ENCODE data around the gene GNL1. TPM values are rescaled to one million over a fixed set of nuclear protein-coding genes. Genes with fewer than 3 reads are reported as not detected.

Gene GNL1
- total RNA-seq, 1 experiment from 2014 or later = 113 TPM

DNA sequence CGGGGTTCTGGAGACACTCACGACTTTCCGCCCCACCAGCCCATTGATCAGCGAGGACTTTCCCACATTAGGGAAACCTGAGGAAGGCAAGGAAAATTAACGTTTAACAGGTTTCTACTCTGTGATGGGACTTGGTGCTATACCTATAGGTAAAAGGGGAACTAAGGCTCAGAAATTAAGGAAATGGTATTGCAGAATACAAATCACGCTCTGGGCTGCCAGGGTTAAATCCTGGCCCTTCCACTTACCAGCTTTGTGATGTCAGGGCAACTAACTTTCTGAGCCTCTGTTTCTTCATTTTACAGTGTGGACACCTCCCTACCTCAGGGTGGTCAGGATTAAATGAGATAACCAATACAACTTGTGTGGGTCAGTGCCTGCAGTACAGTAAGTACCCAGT is 8.8 kb downstream of the GNL1 start:
- no peak overlapping the region for H3K27ac ChIP-seq (ENCODE audit: low read depth, low read length)
- H3K36me3 ChIP-seq (ENCODE audit: control insufficient read depth in 1 of 2, insufficient read depth in 2 of 2, low read length in 2 of 2) = peaks cover 20% of the 10 kb centered on the region in 2 experiments
- ChIA-PET CTCF (no interaction called here), RAD21 (ENCODE audit: low non-redundant PET in 1 of 2, low total read pairs in 2 of 2, uncharacterized antibody in 2 of 2, unreplicated experiment in 2 of 2) (no interaction called here), POLR2A (no interaction called here)
- ATAC-seq (no peak), DNase-seq (ENCODE audit: low read depth, low spot score) (no peak)
- no peaks in the 10 kb centered on the region for H3K27me3 ChIP-seq (ENCODE audit: insufficient read depth, low read length)
- no TSS peak for BruUV-seq (replicated peaks)
- no peak overlapping the region for H3K9ac ChIP-seq (ENCODE audit: low read length)
- H3K79me2 ChIP-seq (ENCODE audit: insufficient read depth, low read length) = no peaks in the 10 kb centered on the region
- H3K9me2 ChIP-seq (ENCODE audit: insufficient read depth) = no peaks in the 10 kb centered on the region
- no peak overlapping the region for H2AFZ ChIP-seq (ENCODE audit: low read depth, low read length, poor library complexity, severe bottlenecking)
- 0 out of 4 replicates have a peak, but pooled peaks cover 0 to 3% of the 10 kb centered on the region in 2 experiments for H3K4me1 ChIP-seq (ENCODE audit: control insufficient read depth in 1 of 2, insufficient read depth in 2 of 2, low read length in 2 of 2)
- H3K4me2 ChIP-seq (ENCODE audit: low read length) = no peak overlapping the region
- no peak overlapping the region for H3K4me3 ChIP-seq (replicated peaks in 1 of 2; ENCODE audit: low read depth in 1 of 2, low read length in 2 of 2)
- H4K20me1 ChIP-seq (ENCODE audit: insufficient read depth) = no peaks in the 10 kb centered on the region
- TF ChIP-seq POLR2A (IDR thresholded peaks at IDR 0.05; ENCODE audit: borderline replicate concordance, extremely low read depth, insufficient read depth, insufficient read length) (no peak), ZFX (IDR thresholded peaks at IDR 0.05) (no peak), EGR1 (IDR thresholded peaks at IDR 0.05; ENCODE audit: low read depth) (no peak), SRF (IDR thresholded peaks at IDR 0.05; ENCODE audit: low read depth) (no peak), TCF7L2 (IDR thresholded peaks at IDR 0.05; ENCODE audit: borderline replicate concordance, extremely low read depth, insufficient read depth, insufficient read length) (no peak), CBX3 (IDR thresholded peaks at IDR 0.05; ENCODE audit: low read depth) (no peak), POLR2AphosphoS5 (IDR thresholded peaks at IDR 0.05; ENCODE audit: low read depth, low read length) (no peak), CEBPB (IDR thresholded peaks at IDR 0.05; ENCODE audit: low read depth) (no peak)
- TF ChIP-seq, protein P1, sequence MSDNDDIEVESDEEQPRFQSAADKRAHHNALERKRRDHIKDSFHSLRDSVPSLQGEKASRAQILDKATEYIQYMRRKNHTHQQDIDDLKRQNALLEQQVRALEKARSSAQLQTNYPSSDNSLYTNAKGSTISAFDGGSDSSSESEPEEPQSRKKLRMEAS (IDR thresholded peaks at IDR 0.05) = no peak
- TF ChIP-seq, protein P2, sequence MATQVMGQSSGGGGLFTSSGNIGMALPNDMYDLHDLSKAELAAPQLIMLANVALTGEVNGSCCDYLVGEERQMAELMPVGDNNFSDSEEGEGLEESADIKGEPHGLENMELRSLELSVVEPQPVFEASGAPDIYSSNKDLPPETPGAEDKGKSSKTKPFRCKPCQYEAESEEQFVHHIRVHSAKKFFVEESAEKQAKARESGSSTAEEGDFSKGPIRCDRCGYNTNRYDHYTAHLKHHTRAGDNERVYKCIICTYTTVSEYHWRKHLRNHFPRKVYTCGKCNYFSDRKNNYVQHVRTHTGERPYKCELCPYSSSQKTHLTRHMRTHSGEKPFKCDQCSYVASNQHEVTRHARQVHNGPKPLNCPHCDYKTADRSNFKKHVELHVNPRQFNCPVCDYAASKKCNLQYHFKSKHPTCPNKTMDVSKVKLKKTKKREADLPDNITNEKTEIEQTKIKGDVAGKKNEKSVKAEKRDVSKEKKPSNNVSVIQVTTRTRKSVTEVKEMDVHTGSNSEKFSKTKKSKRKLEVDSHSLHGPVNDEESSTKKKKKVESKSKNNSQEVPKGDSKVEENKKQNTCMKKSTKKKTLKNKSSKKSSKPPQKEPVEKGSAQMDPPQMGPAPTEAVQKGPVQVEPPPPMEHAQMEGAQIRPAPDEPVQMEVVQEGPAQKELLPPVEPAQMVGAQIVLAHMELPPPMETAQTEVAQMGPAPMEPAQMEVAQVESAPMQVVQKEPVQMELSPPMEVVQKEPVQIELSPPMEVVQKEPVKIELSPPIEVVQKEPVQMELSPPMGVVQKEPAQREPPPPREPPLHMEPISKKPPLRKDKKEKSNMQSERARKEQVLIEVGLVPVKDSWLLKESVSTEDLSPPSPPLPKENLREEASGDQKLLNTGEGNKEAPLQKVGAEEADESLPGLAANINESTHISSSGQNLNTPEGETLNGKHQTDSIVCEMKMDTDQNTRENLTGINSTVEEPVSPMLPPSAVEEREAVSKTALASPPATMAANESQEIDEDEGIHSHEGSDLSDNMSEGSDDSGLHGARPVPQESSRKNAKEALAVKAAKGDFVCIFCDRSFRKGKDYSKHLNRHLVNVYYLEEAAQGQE (IDR thresholded peaks at IDR 0.05; ENCODE audit: low read depth) = no peak
- TF ChIP-seq, protein P3, sequence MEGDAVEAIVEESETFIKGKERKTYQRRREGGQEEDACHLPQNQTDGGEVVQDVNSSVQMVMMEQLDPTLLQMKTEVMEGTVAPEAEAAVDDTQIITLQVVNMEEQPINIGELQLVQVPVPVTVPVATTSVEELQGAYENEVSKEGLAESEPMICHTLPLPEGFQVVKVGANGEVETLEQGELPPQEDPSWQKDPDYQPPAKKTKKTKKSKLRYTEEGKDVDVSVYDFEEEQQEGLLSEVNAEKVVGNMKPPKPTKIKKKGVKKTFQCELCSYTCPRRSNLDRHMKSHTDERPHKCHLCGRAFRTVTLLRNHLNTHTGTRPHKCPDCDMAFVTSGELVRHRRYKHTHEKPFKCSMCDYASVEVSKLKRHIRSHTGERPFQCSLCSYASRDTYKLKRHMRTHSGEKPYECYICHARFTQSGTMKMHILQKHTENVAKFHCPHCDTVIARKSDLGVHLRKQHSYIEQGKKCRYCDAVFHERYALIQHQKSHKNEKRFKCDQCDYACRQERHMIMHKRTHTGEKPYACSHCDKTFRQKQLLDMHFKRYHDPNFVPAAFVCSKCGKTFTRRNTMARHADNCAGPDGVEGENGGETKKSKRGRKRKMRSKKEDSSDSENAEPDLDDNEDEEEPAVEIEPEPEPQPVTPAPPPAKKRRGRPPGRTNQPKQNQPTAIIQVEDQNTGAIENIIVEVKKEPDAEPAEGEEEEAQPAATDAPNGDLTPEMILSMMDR (IDR thresholded peaks at IDR 0.05 in 2 of 3, conservative IDR thresholded peaks at IDR 0.05 in 1 of 3; ENCODE audit: borderline replicate concordance in 1 of 3, insufficient read depth in 1 of 3, low read depth in 2 of 3, low read length in 2 of 3) = no peak
- no peaks in the 10 kb centered on the region for H3K9me3 ChIP-seq (ENCODE audit: control insufficient read depth in 1 of 2, insufficient read depth in 1 of 2, low read depth in 1 of 2, low read length in 2 of 2)
- intact Hi-C loops (cut with micrococcal nuclease) = no loop called here

All from HCT116 (cell line).